CD14-positive monocyte (primary cell): Measurements from ENCODE around the gene CRYGA. TPM values are rescaled to one million over a fixed set of nuclear protein-coding genes. Genes with fewer than 3 reads are reported as not detected.
"Not testable (repeated sequence)": the region's sequence is repeated elsewhere in the genome, so short reads cannot be mapped to it uniquely, and the experiment has no call there.

ENCODE experiments used
- DNase-seq, 3 donors: peaks; one replicate each; pipeline ENCODE4 v3.0.0-alpha.2; 2011 to 2022
- H2AFZ ChIP-seq: 2 replicates; pipeline ENCODE4 v1.6.0; 2012; ENCODE audit warnings: mild to moderate bottlenecking, low read depth, low read length, inconsistent platforms; ENCODE audit not compliant: insufficient read depth, poor library complexity, severe bottlenecking
- H3K27ac ChIP-seq, 2 donors: 1 replicate in 1 of 2; 2 replicates in 1 of 2; pipeline ENCODE4 v1.5.1; 2012 to 2013; ENCODE audit warnings: low read length in 2 of 2, control low read depth in 1 of 2, inconsistent platforms in 1 of 2, low read depth in 1 of 2, mild to moderate bottlenecking in 1 of 2
- H3K27me3 ChIP-seq, 2 donors: one replicate each; pipeline versions ENCODE4 v1.6.0 to v1.6.1; 2011 to 2013; ENCODE audit warnings: low read length in 2 of 2; ENCODE audit not compliant: control insufficient read depth in 2 of 2, insufficient read depth in 2 of 2
- H3K36me3 ChIP-seq, 2 donors: replicated peaks in 1 of 2; 1 replicate in 1 of 2; 2 replicates in 1 of 2; pipeline versions ENCODE4 v1.5.1 to v1.6.1; 2012 to 2013; ENCODE audit warnings: low read length in 2 of 2, control low read depth in 1 of 2, inconsistent platforms in 1 of 2, mild to moderate bottlenecking in 1 of 2; ENCODE audit not compliant: insufficient read depth in 2 of 2, control insufficient read depth in 1 of 2
- H3K4me1 ChIP-seq, 2 donors: 1 replicate in 1 of 2; 2 replicates in 1 of 2; pipeline versions ENCODE4 v1.5.1 to v1.6.1; 2012 to 2013; ENCODE audit warnings: low read length in 2 of 2, control low read depth in 1 of 2, inconsistent platforms in 1 of 2, mild to moderate bottlenecking in 1 of 2, moderate library complexity in 1 of 2; ENCODE audit not compliant: insufficient read depth in 2 of 2, control insufficient read depth in 1 of 2
- H3K4me2 ChIP-seq: replicated peaks from 2 replicates; pipeline ENCODE3; 2012; ENCODE audit warnings: low read length, moderate library complexity, mild to moderate bottlenecking; ENCODE audit not compliant: poor library complexity, severe bottlenecking; ENCODE audit errors: extremely low read depth
- H3K4me3 ChIP-seq, 3 experiments: fragments of 200-600 bp in 1 of 3; sonication (generic) in 1 of 3; replicated peaks in 1 of 3; 1 replicate in 2 of 3; 2 replicates in 1 of 3; pipeline ENCODE4 v1.5.1; 2011 to 2013; ENCODE audit warnings: low read length in 3 of 3, mild to moderate bottlenecking in 3 of 3, control low read depth in 2 of 3, low read depth in 2 of 3, inconsistent platforms in 1 of 3, moderate library complexity in 1 of 3
- H3K79me2 ChIP-seq: 2 replicates; pipeline ENCODE4 v1.6.0; 2012; ENCODE audit warnings: mild to moderate bottlenecking, control low read depth, inconsistent platforms, low read length, moderate library complexity; ENCODE audit not compliant: insufficient read depth
- H3K9ac ChIP-seq: 2 replicates; pipeline ENCODE4 v1.6.0; 2017; ENCODE audit warnings: low read length, mild to moderate bottlenecking; ENCODE audit not compliant: insufficient read depth, poor library complexity, severe bottlenecking
- H3K9me3 ChIP-seq, 2 donors: replicated peaks in 1 of 2; 1 replicate in 1 of 2; 2 replicates in 1 of 2; pipeline versions ENCODE4 v1.5.1 to v1.6.1; 2012 to 2013; ENCODE audit warnings: low read length in 2 of 2, control low read depth in 1 of 2; ENCODE audit not compliant: control insufficient read depth in 1 of 2, insufficient read depth in 1 of 2
- H4K20me1 ChIP-seq: 2 replicates; pipeline ENCODE4 v1.6.0; 2012; ENCODE audit warnings: mild to moderate bottlenecking, low read length, control low read depth, moderate library complexity; ENCODE audit not compliant: insufficient read depth
- H3K27ac Mint-ChIP-seq, 7 donors: one replicate each; pipeline ENCODE4 v1.8.0; 2020; ENCODE audit warnings: mild to moderate bottlenecking in 7 of 7, mixed read lengths in 7 of 7, moderate library complexity in 6 of 7, inconsistent platforms in 2 of 7
- H3K27me3 Mint-ChIP-seq, 3 donors: one replicate each; pipeline ENCODE4 v1.8.0; 2021 to 2022; ENCODE audit warnings: low read depth in 3 of 3, mild to moderate bottlenecking in 3 of 3, mixed read lengths in 3 of 3, moderate library complexity in 3 of 3, inconsistent platforms in 1 of 3
- H3K36me3 Mint-ChIP-seq, 2 donors: one replicate each; pipeline ENCODE4 v1.8.0; 2020; ENCODE audit warnings: mixed read lengths in 2 of 2, inconsistent platforms in 1 of 2, mild to moderate bottlenecking in 1 of 2
- H3K4me1 Mint-ChIP-seq: one replicate; pipeline ENCODE4 v1.8.0; 2020; ENCODE audit warnings: mild to moderate bottlenecking, mixed read lengths
- H3K4me3 Mint-ChIP-seq, 2 donors: one replicate each; pipeline ENCODE4 v1.8.0; 2020; ENCODE audit warnings: mild to moderate bottlenecking in 2 of 2, mixed read lengths in 2 of 2, moderate library complexity in 1 of 2
- H3K9me3 Mint-ChIP-seq, 7 donors: one replicate each; pipeline ENCODE4 v1.8.0; 2020 to 2022; ENCODE audit warnings: mixed read lengths in 7 of 7, mild to moderate bottlenecking in 6 of 7, moderate library complexity in 6 of 7, inconsistent platforms in 2 of 7
- WGBS: methylation state at CpG from one replicate; pipeline ENCODE4 v1.1.5; 2013; ENCODE audit warnings: missing lambda C conversion rate; ENCODE audit not compliant: insufficient coverage; 5-methylcytosine and 5-hydroxymethylcytosine counted together
- intact Hi-C, 2 donors: fragments of 100-400 bp; cut with micrococcal nuclease; formaldehyde crosslinking; loops; one replicate each; pipeline versions ENCODE4 v1.15.0 to v1.15.1; 2023
- polyA plus RNA-seq, 3 donors: library from polyadenylated mRNA; depleted of rRNA in 1 of 3; unstranded in 2 of 3; stranded (reverse) in 1 of 3; fragments of 300-500 nt in 2 of 3; fragments of >200 nt in 1 of 3; fragmentation: Illumina TruSeq in 2 of 3; gene quantifications; 1 replicate in 2 of 3; 2 replicates in 1 of 3; pipeline ENCODE4 v1.2.3, GENCODE V29; 2012 to 2021
- TF ChIP-seq, protein P1 (sequence below): fragments of 200-600 bp; IDR thresholded peaks from one replicate; pipeline ENCODE4 v1.8.0; 2022; ENCODE audit warnings: antibody characterized with exemption, mild to moderate bottlenecking

The CRYGA gene
- polyA plus RNA-seq, 3 donors: not detected

DNA sequence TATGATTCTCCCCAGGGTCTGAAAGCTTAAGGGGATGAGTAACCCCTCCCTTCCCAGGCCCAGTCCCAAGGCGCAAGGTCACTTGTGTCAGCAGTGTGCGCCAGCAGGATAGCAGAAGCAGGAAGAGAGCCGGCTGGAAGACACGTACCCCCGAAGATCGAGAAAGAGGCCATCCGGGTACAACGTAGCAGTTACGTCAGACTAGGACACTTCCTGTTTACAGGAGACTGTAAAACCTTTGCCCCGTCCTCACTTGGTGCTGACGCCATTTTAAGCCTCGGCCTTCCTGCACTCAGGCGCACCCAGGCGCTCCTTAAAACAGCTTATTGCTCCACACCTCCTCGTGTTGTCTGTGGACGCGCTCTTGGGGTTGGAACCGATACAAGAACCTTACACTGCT is 23.9 kb downstream of the CRYGA start:
- TF ChIP-seq, protein P1, sequence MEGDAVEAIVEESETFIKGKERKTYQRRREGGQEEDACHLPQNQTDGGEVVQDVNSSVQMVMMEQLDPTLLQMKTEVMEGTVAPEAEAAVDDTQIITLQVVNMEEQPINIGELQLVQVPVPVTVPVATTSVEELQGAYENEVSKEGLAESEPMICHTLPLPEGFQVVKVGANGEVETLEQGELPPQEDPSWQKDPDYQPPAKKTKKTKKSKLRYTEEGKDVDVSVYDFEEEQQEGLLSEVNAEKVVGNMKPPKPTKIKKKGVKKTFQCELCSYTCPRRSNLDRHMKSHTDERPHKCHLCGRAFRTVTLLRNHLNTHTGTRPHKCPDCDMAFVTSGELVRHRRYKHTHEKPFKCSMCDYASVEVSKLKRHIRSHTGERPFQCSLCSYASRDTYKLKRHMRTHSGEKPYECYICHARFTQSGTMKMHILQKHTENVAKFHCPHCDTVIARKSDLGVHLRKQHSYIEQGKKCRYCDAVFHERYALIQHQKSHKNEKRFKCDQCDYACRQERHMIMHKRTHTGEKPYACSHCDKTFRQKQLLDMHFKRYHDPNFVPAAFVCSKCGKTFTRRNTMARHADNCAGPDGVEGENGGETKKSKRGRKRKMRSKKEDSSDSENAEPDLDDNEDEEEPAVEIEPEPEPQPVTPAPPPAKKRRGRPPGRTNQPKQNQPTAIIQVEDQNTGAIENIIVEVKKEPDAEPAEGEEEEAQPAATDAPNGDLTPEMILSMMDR: no peak
- Histone ChIP-seq H3K9ac (no peak overlapping the region), H3K4me2 (no peak overlapping the region), H3K36me3 (no peaks in the 10 kb centered on the region), H3K9me3 (peaks cover 0 to 21% of the 10 kb centered on the region in 2 donors), H3K4me1 (peaks cover 5 to 6% of the 10 kb centered on the region in 2 donors), H2AFZ (no peak overlapping the region), H3K4me3 (no peak overlapping the region), H3K79me2 (no peaks in the 10 kb centered on the region), H3K27me3 (no peaks in the 10 kb centered on the region), H4K20me1 (no peaks in the 10 kb centered on the region), H3K27ac (no peak overlapping the region)
- Mint-ChIP-seq H3K4me3 (no peak overlapping the region), H3K36me3 (no peaks in the 10 kb centered on the region), H3K27ac (no peak overlapping the region), H3K9me3 (peaks cover 4 to 28% (median 19%) of the 10 kb centered on the region in 7 donors), H3K27me3 (peaks cover 0 to 3% (median 0%) of the 10 kb centered on the region in 3 donors), H3K4me1 (peaks cover 7% of the 10 kb centered on the region)
- 83% methylated on average over 18 of the region's 18 CpGs for WGBS
- intact Hi-C loops: no loop called here
- no peak for DNase-seq

DNA sequence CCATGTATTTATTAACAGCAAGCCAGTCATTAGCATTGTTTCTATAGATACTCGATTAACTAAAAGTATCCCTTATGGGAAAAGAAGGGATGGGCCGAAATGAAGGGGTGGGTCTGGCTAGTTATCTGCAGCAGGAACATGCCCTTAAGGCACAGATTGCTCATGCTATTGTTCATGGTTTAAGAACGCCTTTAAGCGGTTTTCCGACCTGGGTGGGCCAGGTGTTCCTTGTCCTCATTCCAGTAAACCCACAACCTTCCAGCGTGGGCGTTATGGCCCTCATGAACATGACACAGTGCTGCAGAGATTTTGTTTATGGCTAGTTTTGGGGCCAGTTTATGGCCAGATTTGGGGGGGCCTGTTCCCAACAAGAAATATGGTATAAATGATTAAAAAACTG is 25.1 kb downstream of the CRYGA start:
- H2AFZ ChIP-seq, H3K4me3 ChIP-seq, H3K4me1 ChIP-seq, DNase-seq, intact Hi-C loops, H4K20me1 ChIP-seq, H3K9ac ChIP-seq, H3K4me1 Mint-ChIP-seq, H3K4me2 ChIP-seq, H3K27me3 Mint-ChIP-seq, H3K4me3 Mint-ChIP-seq, H3K36me3 Mint-ChIP-seq, H3K36me3 ChIP-seq, H3K27ac Mint-ChIP-seq, H3K79me2 ChIP-seq, H3K27ac ChIP-seq, H3K27me3 ChIP-seq: not testable (repeated sequence)
- peaks cover 4 to 32% (median 19%) of the 10 kb centered on the region in 7 donors for H3K9me3 Mint-ChIP-seq
- WGBS: no CpG with 5 or more reads among the region's 7 CpGs
- H3K9me3 ChIP-seq: peaks cover 0 to 21% of the 10 kb centered on the region in 2 donors
